Brain microvascular endothelial cell (primary cell): ENCODE measurements around the gene NYNRIN.
"Not testable (repeated sequence)": the region's sequence is repeated elsewhere in the genome, so short reads cannot be mapped to it uniquely, and the experiment has no call there.

Source experiments
- DNase-seq: peaks from one replicate; pipeline ENCODE4 v3.0.0-alpha.2; 2020
- H3K27ac ChIP-seq: fragments of 250-450 bp; sonication (Bioruptor Pico); 2 replicates; pipeline ENCODE4 v1.5.1; 2020; ENCODE audit warnings: mild to moderate bottlenecking, moderate library complexity
- H3K27me3 ChIP-seq: fragments of 250-450 bp; sonication (Bioruptor Pico); replicated peaks from 2 replicates; pipeline ENCODE4 v1.5.1; 2020; ENCODE audit warnings: mild to moderate bottlenecking
- H3K36me3 ChIP-seq: fragments of 250-450 bp; sonication (Bioruptor Pico); replicated peaks from 2 replicates; pipeline ENCODE4 v1.5.1; 2020; ENCODE audit warnings: mild to moderate bottlenecking
- H3K4me3 ChIP-seq: 2 replicates; pipeline ENCODE4 v1.5.1; 2011; ENCODE audit warnings: low read depth, mild to moderate bottlenecking, control low read depth, low read length, moderate library complexity
- in situ Hi-C: cut with HindIII; loops from 2 replicates; pipeline ENCODE4 v1.10.0; 2017; ENCODE audit warnings: low sequenced_read_pairs, low pct_ligation_motif_present
- TF ChIP-seq, protein P1 (sequence below): IDR thresholded peaks from 2 replicates; pipeline ENCODE4 v1.5.1; 2011; ENCODE audit warnings: low read depth, mild to moderate bottlenecking, moderate library complexity, low read length, control low read depth, inconsistent platforms; ENCODE audit errors: missing control alignments

Gene NYNRIN

DNA sequence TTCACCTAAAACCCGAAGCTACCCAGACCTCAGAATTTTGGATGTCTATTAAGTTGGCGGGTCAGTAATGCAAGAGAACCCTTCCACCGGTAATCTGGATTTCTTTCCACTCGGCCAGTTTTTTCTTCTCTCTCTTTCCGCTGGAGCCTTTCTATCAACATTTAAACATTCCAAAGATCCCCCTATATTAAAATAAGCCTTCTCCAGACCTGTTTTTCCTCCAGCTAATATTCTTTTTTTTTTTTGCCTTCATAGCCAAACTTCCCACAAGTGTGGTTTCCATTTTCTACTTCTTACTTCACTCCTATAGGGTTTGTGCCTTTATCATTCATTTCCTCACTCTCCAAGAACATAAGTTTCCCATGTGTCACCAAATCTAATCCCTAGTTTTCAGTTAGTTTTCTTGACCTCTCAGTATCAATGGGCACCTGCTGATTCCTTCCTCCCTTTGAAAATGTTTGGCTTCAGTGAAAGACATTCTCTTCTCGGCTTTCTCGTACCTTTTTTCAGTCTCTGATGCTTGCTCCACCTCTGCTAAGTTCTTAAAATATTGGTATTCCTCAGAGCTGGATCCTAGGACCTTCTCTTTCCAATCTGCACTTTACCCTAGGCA, 44.4 kb downstream of the NYNRIN start:
- DNase-seq: no peak
- Histone ChIP-seq H3K27me3 (no peaks in the 10 kb centered on the region), H3K36me3 (peaks cover 26% of the 10 kb centered on the region), H3K4me3 (peak overlapping the region; percentile 81), H3K27ac (peak overlapping the region; percentile 98)
- in situ Hi-C loops: no loop called here
- TF ChIP-seq, protein P1, sequence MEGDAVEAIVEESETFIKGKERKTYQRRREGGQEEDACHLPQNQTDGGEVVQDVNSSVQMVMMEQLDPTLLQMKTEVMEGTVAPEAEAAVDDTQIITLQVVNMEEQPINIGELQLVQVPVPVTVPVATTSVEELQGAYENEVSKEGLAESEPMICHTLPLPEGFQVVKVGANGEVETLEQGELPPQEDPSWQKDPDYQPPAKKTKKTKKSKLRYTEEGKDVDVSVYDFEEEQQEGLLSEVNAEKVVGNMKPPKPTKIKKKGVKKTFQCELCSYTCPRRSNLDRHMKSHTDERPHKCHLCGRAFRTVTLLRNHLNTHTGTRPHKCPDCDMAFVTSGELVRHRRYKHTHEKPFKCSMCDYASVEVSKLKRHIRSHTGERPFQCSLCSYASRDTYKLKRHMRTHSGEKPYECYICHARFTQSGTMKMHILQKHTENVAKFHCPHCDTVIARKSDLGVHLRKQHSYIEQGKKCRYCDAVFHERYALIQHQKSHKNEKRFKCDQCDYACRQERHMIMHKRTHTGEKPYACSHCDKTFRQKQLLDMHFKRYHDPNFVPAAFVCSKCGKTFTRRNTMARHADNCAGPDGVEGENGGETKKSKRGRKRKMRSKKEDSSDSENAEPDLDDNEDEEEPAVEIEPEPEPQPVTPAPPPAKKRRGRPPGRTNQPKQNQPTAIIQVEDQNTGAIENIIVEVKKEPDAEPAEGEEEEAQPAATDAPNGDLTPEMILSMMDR: no peak

DNA sequence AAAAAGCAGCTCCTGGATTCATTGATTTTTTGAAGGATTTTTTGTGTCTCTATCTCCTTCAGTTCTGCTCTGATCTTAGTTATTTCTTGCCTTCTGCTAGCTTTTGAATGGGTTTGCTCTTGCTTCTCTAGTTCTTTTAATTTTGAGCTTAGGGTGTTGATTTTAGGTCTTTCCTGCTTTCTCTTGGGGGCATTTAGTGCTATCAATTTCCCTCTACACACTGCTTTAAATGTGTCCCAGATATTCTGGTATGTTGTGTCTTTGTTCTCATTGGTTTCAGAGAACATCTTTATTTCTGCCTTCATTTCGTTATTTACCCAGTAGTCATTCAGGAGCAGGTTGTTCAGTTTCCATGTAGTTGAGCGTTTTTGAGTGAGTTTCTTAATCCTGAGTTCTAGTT, 52.0 kb downstream of the NYNRIN start:
- H3K4me3 ChIP-seq, H3K36me3 ChIP-seq, H3K27ac ChIP-seq, in situ Hi-C loops, DNase-seq, H3K27me3 ChIP-seq: not testable (repeated sequence)

DNA sequence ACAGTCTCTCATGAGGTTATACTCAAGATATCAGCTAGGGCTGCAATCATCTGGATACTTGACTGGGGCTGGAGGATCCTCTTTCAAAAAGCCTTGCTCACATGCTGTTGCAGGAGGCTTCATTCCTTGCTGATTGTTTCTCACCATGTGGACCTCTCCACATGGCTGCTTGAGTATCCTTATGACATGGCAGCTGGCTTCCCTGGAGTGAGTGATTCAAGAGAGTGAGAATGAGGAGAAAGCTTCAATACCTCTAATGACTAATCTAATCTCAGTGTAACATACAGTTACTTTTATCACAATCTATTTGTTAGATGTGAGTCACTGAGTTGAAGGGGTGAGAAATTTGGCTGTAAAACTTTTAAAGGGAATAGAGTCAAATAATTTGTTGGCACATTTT, 58.2 kb downstream of the NYNRIN start:
- Histone ChIP-seq H3K4me3 (no peak overlapping the region), H3K36me3 (no peaks in the 10 kb centered on the region), H3K27ac (no peak overlapping the region), H3K27me3 (no peaks in the 10 kb centered on the region)
- in situ Hi-C loops: no loop called here
- TF ChIP-seq, protein P1: no peak
- DNase-seq: no peak

DNA sequence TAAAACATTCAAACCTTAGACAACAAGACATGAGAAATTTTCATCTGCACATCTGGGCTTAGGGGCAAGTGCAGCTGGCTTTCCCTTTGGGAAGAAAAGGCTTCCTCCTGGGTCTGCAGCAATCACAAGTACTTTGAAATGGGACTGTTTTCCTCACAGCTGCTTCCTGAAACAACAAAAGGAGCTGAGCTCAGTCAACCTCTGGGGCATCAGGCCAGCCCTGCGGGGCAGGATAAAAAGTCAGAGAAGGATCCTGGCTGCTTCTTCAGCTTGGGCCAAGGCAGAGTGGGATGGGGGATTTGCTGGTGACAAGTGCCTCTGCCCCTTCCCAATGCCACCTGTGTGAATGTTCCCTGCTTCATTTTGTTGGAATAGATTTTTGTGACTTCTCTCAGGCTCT, 59.9 kb downstream of the NYNRIN start:
- no peak for DNase-seq
- Histone ChIP-seq H3K4me3 (no peak overlapping the region), H3K27me3 (no peaks in the 10 kb centered on the region), H3K36me3 (no peaks in the 10 kb centered on the region), H3K27ac (no peak overlapping the region)
- TF ChIP-seq, protein P1: no peak
- in situ Hi-C loops: no loop called here

DNA sequence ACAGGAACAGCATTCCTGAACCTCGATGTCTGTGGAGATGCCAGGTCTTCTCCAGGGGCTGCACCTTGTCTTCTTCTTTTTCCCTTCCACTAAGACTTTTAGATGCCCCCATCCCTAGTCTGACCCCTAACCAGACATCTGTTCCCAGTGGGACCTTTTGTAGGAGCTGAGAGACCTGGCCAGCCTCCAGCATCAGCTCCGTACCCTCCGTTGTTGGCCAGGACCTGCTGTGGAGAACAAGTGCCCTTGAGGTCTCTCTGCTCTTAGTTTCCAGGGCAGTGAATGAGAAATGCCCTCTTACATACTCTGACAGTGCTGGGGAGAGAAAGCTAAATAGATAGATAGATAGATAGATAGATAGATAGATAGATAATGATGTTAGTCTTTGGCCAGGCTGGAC, 60.5 kb downstream of the NYNRIN start:
- TF ChIP-seq, protein P1: no peak
- no peak for DNase-seq
- in situ Hi-C loops: no loop called here
- Histone ChIP-seq H3K27ac (no peak overlapping the region), H3K36me3 (no peaks in the 10 kb centered on the region), H3K4me3 (no peak overlapping the region), H3K27me3 (no peaks in the 10 kb centered on the region)

DNA sequence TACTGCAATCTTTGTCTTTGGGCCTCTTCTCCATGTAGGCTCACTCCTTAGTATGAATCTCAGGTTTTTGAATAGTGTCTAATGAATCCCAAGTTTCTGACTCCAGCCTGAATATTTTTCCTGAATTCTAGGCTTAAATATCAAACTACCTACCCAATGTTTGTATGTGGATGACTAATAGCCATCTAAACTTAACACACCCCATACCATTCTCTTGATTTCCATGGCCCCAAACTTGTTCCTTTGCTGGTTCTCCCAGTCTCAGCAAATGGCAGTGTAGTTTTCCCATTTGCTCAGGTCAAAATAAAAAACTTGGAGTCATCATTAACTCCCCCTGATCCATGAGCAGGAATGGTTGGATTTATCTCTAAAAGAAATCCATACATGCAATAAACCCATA, 62.5 kb downstream of the NYNRIN start:
- Histone ChIP-seq H3K27ac (no peak overlapping the region), H3K4me3 (no peak overlapping the region), H3K27me3 (no peaks in the 10 kb centered on the region), H3K36me3 (no peaks in the 10 kb centered on the region)
- TF ChIP-seq, protein P1: no peak
- in situ Hi-C loops: no loop called here
- no peak for DNase-seq
